NT2/D1 (cell line): ENCODE measurements around the gene PTTG2.

Experiments used
- YY1 ChIP-seq: IDR thresholded peaks from 2 replicates; pipeline ENCODE4 v1.6.1; 2011; ENCODE audit not compliant: insufficient read length, insufficient read depth
- ZNF274 ChIP-seq: IDR thresholded peaks from 2 replicates; pipeline ENCODE4 v1.6.1; 2011; ENCODE audit warnings: mild to moderate bottlenecking, low read depth, low read length

DNA sequence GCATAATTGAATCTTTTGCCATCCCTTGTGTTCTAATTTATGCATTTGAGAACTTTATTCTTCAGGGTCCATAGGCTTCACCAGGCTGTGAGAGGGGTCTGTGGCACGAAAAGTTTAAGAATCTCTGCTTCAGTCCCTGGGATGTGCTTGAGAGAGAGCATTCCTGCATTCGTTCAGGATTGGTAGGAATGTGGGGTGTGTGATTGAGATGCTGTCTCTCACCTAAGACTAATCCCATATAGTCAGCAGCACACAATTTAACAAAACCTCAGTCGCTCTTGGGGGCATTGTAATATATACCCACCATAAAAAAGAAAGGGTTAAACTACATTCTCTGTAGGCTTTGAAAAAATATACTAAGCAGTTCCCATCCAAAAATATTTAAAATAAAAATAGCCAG lies 41.7 kb downstream of the PTTG2 start:
- TF ChIP-seq ZNF274 (no peak), YY1 (no peak)
